ENCODE measurements around the gene OXGR1.
"Not testable (repeated sequence)": the region's sequence is repeated elsewhere in the genome, so short reads cannot be mapped to it uniquely, and the experiment has no call there.

OXGR1 gene

DNA sequence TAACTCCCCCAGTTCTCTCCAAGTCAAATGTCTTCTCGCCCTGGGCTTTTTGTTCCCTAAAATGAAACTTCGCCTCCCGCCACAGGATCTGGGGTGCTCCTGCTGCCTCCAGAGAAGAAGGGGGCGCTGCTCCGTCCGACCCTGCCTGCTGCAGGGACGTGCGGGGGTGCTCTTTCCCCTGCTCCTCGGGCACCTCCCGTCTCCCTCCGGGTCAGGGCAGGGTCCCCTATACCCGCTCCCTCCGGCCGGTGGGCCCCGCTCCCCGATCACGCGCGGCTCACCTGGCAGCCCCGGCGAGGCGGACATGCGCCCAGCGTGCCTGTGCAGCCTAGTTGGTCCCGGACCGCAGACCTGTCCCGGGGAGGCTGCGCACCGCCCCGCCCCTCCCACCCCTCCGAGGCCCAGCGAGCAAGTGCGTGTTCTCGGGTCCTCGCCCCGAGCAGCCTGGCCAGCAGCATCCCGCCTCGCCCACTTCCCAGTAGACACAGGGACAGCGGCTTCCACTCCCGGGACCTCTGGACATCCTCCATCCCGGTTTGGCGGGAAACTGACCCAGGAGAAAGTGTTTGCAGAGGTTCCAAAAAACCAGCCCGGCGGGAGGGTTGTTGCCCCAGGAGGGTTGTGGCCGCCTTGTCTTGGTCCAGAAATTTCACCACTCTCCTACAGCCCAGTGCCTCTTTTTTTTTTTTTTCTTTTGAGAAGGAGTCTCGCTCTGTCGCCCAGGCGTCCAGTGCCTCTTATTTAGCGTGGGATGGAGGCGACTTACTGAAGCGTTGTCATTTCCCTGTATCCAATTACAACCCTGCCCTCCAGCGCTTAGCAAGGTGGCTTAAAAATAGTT, at the start of gene OXGR1:
Gene OXGR1 (minus strand): TSS at position 460 of the 841 bp plus-strand sequence. CDS start 6,717 bp downstream, outside the sequence.
- no peak for DNase-seq

DNA sequence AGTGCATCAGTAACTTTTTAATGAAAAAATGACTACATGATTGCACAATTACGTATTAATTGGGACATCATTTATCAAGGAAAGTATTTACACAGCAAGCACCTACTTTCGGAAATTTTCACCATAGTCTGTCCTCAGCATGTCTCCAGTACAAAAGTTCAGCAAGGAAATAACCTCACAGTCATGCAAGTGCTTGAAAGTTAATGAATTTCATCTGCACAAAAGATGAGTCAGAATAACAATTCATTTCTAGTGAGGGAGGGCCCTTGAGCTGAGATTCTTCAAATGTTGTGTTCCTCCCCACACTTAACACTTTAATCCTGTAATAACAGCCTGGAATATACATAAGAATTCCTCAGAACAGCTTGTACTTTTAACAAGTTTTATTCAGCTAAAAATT, 49.0 kb upstream of the OXGR1 start:
- DNase-seq = no peak

DNA sequence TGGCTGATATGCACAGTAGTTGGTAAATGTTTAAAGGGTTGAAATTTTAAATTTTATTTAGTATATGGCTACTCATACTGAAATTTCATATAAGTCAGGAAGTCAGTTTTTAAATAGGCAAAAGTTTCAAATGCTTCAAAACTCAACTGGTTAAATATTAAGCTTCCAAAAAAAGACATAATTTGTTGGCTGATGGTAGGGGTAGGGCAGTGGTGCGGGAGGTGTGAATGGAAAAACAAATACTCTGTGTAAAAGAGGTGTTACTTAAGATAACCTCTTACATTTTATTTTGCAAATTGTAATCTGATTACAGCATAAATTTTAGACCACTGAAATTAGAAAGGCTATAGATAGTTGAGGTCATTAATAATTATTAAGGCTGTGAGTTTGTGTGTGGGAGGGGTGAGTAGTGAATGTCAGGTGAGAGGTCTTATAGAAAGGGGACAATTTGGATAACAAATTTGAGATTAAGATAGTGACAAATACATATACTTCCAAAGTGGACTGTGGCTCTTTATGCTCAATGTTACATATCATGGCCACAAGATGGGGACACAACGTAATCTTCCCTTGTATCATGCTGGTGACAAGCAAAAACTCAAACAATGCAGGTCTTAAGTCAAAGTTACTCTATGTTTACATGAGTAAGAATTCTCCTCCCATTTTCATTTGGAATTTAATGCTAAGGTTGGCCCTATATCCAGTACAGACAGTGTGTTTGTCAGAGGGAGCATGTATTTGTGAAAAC, 36.6 kb upstream of the OXGR1 start:
- no peak for DNase-seq

DNA sequence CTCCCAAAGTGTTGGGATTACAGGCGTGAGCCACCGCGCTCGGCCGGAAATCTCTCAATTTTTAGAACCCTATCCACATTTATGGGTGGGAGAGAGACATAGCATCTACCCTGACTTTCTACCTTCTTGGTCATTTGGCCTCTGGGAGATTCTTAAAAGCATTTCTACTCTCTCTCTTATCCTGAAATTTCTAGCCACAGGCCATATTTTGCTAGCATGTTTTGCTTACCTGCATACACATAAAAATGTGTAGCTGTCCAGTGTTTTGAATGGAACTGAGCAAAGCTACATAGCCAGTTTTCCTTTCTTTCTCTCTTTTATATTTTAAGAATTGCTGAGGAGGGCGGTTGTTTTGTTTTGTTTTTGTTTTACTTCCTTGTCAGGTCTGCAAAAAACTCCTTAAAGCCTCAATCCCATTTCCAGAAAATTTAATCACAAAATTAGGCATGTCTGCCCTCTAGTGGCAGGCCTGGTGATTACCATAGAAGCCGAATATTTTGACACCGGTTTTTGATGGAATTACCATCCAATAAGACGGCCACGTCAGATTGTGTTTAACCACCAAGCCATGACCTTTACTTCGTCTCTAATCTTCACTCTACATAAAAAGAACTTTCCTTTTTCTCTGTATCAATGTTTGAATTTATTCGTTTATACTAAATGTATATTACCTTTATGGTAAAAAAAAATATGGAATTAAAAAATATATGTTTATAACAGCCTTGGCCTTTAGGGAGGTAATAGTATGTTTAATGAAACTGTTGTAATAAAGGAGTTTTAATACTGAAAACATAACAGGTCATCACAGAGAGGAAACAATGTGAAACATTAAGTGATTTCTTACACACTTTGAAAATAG, 34.4 kb upstream of the OXGR1 start:
- no peak for DNase-seq

DNA sequence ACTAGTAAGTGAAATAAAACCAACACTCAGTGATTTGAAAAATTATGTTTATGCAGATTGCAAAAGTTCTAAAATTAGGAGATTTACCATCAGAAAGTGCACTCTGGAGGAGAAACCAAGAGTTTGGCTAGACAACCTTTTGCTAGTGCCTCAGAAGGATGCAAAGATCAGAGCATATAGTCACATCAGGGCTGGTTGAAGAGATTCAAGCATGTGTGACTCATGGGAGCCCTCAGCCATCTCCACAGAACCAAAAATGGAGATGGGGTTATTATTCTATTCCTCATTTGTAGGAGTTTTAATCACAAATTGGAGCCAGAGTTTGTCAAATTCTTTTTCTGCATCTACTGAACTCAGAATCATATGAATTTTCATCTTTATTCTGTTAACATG, 32.9 kb upstream of the OXGR1 start:
- no peak for DNase-seq

DNA sequence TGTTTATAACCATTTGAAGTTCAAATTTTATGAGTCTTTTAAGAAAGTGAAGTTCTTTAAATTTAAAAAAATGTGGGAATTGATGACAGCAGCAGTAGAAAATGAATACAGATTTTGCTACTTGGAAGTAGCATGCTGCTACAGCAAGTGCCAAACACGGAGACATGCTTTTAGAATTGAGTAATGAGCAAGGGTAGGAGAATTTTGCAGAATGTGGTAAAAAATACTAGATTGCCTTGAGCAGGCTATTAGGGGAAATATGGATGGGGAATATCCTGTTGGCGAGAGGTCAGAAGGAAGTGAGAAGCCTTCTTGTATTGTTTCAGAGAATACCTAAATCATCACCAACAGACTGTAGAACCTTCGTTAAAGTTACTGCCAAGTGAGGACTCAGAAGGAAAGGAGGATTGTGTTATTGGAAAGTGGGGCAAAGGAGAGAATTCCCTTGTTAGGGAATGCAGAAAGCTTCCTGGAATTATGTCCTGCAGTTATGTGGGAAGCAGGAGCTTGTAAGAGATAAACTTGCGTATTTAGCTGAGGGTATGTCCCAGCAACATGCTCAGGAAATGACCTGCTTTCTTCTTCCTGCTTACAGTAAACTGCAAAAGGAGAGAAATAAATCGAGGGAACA, 32.4 kb upstream of the OXGR1 start:
- DNase-seq = no peak

DNA sequence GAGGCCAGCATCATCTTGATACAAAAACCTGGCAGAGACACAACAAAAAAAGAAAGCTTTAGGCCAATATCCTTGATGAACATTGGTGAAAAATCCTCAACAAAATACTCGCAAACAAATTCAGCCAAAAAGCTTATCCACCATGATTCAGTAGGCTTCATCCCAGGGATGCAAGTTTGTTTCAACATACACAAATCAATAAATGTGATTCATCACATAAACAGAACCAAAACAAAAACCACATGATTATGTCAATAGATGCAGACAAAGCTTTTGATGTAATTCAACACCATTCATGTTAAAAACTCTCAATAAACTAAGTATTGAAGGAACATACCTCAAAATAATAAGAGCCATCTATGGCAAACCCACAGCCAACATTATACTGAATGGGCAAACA, 29.5 kb upstream of the OXGR1 start:
- not testable (repeated sequence) for DNase-seq

DNA sequence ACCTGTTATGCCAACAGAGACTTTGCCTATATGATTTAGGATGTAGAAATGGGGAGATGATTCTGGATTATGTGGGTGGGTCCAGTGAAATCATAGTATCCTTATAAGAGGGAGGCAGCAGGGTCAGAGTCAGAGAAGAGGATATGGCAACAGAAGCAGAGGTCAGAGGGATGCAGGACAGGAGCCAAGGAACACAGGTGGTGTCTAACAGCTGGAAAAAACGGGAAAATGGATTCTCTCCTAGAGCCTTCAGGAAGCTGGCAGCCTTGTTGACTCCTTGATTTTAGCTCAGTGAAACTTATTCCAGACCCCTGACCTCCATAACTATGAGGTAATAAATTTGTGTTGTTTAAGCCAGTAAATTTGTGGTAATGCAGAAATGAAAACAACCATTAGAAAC, 28.8 kb upstream of the OXGR1 start:
- DNase-seq = no peak

DNA sequence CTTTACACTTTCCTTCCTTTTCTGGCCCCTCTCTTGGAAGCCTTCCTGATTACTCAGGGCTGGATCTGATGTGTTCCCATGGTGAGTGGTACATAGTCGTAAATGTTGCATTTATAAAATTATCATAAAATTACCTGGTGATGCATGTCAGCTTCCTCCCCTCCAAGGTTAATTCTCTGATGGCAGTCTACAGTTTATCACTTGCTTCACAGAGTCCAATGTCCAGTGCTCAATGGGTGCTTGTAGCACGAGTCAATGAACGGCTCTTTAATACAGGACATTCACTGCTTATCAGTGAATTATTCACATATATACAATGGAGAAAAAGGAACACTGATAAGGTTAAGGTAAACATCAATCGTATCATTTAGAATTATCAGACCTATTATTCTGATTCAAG, 27.0 kb upstream of the OXGR1 start:
- no peak for DNase-seq

DNA sequence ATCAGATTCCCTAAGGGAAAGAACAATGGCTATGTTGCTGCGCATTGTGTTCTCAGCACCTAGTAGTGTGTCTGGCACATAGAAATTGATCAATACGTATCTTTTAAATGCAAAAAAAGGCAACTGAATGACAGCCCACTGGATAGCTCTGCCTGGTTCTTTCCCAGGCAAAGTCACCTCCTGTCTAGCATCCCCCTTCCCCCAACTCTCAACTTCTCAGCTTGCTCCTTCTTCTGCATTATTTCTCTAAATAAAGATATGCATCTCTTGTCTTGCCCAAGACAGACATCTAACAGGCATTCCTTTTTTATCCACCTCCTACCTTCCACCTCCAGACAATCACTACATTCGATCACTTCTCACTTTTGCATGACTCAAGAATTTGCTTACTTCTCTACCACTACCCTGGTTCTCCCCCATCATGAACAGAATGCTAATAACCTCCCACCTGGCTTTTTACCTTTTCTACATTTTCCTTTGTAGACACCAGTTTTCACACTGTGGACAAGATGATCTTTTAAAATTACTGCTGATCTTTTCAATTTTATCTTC, 26.5 kb upstream of the OXGR1 start:
- DNase-seq = no peak

DNA sequence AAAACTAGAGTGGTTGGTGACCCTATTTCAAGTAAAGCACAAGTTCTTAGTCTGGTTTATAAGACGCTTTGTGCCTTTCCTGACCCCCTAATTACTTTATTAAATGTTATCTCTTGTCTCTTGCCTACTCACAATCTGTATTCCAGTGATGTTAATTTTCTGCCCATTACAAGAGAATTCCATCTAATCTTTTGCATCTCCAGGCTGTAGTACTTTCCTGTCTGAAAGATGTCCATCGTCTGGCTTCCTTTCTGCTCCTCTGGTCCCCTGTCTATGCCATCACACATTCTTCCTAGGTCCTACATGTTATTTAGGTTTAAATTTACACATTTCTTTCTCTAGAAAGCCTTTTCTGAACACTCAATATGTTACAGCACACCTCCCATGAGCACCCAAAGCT, 25.9 kb upstream of the OXGR1 start:
- DNase-seq = no peak

DNA sequence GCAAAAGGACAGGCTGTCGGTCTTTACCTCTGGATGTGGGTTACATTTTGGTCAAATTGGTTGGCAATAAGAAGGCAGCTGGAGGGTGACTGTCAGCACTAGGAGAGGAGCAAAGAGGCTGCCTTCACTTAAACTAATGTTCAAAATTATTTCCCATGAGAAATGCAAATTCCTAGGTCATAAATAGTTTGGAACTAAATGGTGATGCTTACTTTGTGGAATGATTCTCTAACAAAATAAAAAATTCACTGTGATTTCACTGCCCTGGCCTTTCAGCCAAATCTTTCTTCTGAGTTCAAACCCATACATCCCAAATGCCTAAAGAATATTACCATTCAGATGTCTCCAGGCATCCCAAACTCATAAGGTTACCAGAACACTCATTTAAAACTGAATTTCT, 25.0 kb upstream of the OXGR1 start:
- no peak for DNase-seq

DNA sequence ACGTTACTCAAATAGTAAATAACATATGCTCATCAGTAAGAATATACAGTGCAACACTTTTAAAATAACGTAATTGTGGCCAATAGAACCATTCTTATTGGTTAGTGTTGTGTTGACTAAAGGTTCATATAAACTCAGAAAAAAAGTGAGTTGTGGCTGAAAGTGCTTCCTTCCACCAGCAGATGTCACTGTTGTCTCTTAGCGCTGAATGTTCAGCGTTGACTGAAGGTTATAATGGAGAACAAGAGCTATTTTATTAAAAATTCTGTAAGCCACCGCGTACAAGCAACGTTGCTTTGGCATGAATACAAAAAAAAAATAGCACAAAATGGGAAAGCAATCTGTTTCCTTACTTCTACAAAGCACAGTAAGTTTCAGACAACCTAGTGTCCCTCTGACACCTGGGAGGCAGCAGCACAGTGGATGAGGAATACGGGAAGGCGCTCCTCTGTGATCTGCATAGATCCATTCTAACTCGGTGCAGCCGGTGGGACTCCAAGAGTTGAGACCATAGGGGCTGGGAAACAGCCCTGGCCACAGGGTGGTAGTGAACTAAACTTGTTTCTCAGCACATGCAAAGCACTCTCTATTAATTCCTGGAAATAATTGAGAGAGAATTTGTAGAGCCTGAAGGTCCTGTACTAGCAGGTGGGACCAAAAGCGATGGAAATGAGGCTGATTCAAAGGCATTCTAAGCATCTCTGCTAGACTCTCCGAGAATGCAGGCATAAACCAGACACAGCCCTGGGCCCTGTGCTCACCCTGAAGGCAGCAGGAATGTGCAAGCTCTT, 23.9 kb upstream of the OXGR1 start:
- no peak for DNase-seq

DNA sequence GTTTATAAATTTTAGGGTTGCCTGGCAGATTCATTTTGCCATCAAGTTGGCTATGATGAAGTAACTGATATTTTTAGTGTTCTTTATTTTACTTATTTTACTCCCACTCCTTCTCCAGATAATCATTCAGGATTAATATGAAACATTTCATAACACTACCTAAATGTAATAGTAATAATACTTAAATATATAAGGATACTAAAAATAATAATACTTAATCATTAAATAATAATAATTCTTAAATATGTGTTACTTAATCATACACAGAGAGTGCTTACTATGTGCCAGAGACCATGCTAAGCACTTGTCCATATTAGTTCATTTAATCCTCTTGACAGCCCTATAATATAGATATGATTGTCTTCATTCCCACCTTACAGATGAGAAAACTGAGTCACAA, 23.0 kb upstream of the OXGR1 start:
- no peak for DNase-seq

DNA sequence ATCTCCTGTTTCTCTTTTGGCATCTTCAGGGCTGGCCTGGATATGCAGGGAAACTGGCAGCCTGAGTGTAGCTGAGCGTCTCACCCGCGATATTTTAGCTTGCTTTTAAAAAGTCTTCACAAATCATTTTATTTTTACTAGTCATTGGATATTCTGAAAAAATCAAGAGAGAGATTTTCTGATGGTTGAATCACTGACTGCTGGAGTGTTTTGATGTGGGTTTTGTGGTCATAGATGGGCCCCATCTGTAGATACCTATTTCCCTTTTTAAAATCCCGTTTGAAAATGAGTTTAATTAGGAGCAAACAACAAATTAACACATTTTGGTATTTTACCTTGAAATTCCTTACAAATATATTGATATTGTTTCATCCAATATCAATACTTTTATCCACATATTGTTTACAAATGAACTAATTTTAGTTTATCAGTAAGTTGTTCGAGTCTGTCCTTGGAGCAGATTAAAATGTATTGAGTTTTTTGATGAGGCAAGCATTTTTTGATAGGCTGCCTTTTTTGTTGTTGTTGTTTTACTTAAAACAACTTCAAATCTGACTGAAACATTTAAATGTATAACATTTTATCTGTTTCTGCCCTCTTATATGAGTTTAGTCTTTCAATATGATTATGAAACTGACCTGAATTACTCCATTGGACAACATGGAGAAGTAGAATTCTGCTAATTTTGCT, 21.5 kb upstream of the OXGR1 start:
- DNase-seq = no peak

DNA sequence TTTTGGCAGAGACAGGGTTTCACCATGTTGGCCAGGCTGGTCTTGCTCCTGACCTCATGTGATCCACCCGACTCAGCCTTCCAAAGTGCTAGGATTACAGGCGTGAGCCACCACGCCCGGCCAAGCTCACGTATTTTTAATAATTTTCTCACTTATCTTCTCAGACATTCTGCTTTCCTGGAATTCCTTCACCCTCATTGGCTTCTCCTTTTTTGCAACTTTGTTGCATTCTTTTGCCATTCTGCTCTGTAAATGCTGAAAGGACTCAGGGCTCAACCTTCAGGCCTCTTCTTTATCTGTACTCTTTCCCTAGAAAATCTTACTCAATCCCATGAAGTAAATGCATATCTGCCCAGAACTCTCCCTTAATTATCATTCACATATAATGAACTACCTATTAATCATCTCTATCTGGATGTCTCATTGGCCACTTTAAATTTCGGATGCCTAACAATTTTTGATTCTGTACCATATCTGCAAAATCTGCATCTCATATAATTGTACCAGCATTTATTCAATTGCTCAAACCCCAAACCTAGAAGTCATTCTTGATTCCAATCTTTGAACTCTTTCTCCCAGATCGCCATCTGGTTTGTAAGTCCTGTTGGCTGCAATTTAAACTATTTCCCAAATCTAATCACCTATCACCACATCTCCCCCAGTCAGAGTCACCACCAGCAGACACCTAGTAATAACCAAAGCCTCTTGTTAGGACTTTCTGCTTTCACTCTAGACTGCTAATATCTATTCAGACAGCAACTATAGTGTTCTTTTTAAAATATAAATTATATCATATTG, 18.2 kb upstream of the OXGR1 start:
- DNase-seq = no peak

DNA sequence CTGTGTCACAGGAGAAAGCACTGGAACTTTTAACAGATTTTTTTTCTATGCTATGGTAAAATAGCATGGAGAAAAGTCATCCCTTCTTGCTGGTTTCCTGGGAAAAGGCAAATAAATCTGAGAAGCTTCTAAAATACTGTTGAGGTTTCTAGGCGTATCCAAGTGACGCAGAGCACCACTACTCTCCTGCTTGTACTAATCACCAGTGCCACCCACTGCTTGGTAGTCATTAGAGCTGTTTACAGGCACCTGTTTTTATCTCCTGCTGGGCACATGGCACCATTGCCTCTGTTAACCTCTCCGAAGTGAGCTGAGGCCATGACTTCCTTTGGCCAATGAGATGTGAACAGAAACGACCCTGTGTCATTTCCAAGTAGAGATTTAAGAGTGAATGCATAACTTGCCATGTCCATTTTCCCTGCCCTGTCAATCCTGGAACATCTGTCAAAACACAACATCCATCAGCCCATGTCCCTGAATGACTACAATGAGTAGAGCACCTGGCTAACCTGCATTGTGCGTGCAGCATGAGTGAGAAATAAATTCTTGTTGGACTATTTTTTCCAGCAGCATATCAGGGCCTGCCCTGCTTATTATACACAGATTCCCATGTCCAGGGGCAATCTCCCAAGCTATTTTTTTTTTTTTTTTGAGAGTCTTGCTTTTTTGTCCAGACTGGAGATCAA, 17.3 kb upstream of the OXGR1 start:
- no peak for DNase-seq

DNA sequence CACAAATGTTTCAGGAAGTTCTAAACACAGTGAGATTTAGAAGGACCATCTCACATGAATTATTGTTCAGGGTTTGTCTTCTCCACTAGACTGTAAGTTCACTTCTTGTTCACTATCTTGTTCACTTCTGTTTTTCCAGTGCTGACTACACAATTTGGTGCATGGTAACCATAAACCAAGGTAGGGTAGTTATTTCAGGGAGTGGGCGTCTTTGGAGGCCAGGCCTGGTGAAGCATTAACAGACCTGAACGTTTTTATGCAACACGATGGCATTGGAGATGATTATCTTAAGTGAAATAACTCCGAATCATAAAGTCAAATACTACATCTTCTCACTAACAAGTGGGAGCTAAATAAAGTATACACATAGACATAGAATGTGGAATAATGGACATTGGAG, 14.4 kb upstream of the OXGR1 start:
- DNase-seq = no peak

DNA sequence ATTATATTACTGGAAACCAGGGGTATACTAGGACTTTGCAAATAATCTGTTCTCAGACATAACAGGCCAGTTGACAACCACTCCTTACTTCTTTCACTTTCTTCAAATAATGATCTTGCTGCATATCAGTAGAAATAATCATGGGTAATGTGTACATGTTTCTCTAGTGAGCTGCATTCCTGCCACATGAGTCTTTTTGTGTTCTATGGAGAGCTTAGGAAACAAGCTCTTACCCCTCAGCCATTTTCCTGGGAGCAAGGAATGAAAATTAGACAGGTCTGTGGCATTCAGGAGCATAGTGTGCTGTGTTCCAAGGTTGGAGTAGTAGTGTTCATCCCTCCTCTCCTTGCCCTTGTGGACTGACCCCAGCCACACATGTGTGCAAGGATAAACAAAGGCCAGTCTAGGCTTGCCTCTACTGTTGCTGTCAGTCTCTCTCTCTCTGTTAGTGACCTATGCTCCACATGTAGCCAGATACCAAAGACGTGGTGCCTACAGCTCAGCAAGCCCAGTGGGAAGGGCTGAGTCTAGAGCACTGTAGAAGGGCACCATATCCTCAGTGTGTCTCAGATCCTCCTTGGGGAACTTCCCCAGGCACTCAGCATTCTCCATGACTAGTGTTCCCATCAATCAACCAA, 11.5 kb upstream of the OXGR1 start:
- no peak for DNase-seq

Measured in SIG-M5 (cell line).